Heart left ventricle (tissue), 16 donors: ENCODE data around the gene PDGFC. TPM values are rescaled to one million over a fixed set of nuclear protein-coding genes. Genes with fewer than 3 reads are reported as not detected.

Source experiments
- ATAC-seq, 4 donors: fragments of 200-7000 bp; cut with Tn5 transposase; one replicate each; pipeline ENCODE4 v1.9.1; 2020 to 2022; ENCODE audit warnings: moderate library complexity in 4 of 4, mild to moderate bottlenecking in 3 of 4, moderate number of reproducible peaks in 1 of 4
- DNase-seq, 5 donors: peaks; one replicate each; pipeline ENCODE4 v3.0.0-alpha.2; 2020
- H3K27ac ChIP-seq, 12 donors: fragments of 200-600 bp; sonication (generic) in 4 of 12; one replicate each; pipeline versions ENCODE4 v1.5.0 to v1.8.0; 2016 to 2022; ENCODE audit warnings: mild to moderate bottlenecking in 2 of 12
- H3K27me3 ChIP-seq, 9 donors: fragments of 200-600 bp; sonication (generic) in 2 of 9; one replicate each; pipeline versions ENCODE4 v1.5.1 to v1.8.0; 2016 to 2022; ENCODE audit warnings: mild to moderate bottlenecking in 3 of 9
- H3K36me3 ChIP-seq, 9 donors: fragments of 200-600 bp; sonication (generic) in 2 of 9; one replicate each; pipeline versions ENCODE4 v1.5.0 to v1.8.0; 2018 to 2022; ENCODE audit warnings: mild to moderate bottlenecking in 2 of 9
- H3K4me1 ChIP-seq, 12 donors: fragments of 200-600 bp; sonication (generic) in 4 of 12; one replicate each; pipeline versions ENCODE4 v1.5.0 to v1.8.0; 2016 to 2022; ENCODE audit warnings: mild to moderate bottlenecking in 3 of 12
- H3K4me3 ChIP-seq, 12 donors: fragments of 200-600 bp; sonication (generic) in 4 of 12; one replicate each; pipeline versions ENCODE4 v1.5.0 to v1.8.0; 2017 to 2022; ENCODE audit warnings: mild to moderate bottlenecking in 9 of 12, moderate library complexity in 4 of 12
- H3K9me3 ChIP-seq, 12 donors: fragments of 200-600 bp; sonication (generic) in 4 of 12; one replicate each; pipeline versions ENCODE4 v1.5.0 to v1.8.0; 2016 to 2022; ENCODE audit warnings: mild to moderate bottlenecking in 1 of 12
- POLR2A ChIP-seq, 2 donors: fragments of 450-650 bp; IDR thresholded peaks; one replicate each; pipeline ENCODE4 v1.6.1; 2017; ENCODE audit warnings: antibody characterized with exemption in 2 of 2, mild to moderate bottlenecking in 2 of 2, moderate library complexity in 2 of 2
- WGBS, 4 donors: extraction: QIAGEN DNeasy Blood & Tissue Kit in 2 of 4; methylation state at CpG; one replicate each; pipeline versions ENCODE4 v1.1.5 to v1.1.7; 2013 to 2018; 5-methylcytosine and 5-hydroxymethylcytosine counted together
- intact Hi-C, 10 donors: fragments of 100-400 bp; cut with DNase I; formaldehyde crosslinking; loops; one replicate each; pipeline versions ENCODE4 v1.11.1 to v1.14.2; 2022
- long read RNA-seq, 3 donors: library from polyadenylated mRNA; unstranded; transcript quantifications; one replicate each; pipeline ENCODE4 v2.0.0, GENCODE V29; 2020 to 2021
- polyA plus RNA-seq, 2 donors: library from polyadenylated mRNA; stranded (reverse); fragments of 200-250 nt; gene quantifications; one replicate each; pipeline ENCODE4 v1.2.3, GENCODE V29; 2013
- total RNA-seq, 9 donors: library from RNA; depleted of rRNA in 2 of 9; stranded (reverse); fragments of >200 nt in 2 of 9; fragmentation: NEBNext Ultra II Directional in 3 of 9; extraction: Animal tissue kit (Norgen Biotek cat#: 25700) in 3 of 9; gene quantifications; one replicate each; pipeline versions ENCODE4 v1.1.0 to v1.2.4, GENCODE V29; 2016 to 2023
- TF ChIP-seq, protein P1 (sequence below), 12 donors: fragments of 200-600 bp; sonication (generic) in 4 of 12; IDR thresholded peaks; one replicate each; pipeline versions ENCODE4 v1.5.0 to v1.8.0; 2018 to 2022; ENCODE audit warnings: antibody characterized with exemption in 12 of 12, mild to moderate bottlenecking in 5 of 12
- donor health status: ischemic (EF 13 %, LVEDD 7.1; RV severe dilation, severe dysfunction).
- donor health status: healthy with polysubstance abuse.
- donor health status: DM: no; HTN: yes; CAD: no.
- donor health status: DM: no; HTN: no; CAD: no.
- donor health status: ischemic (EF 25% LVEDD 6.9; RV normal size, moderate dysfunction).
- donor health status: ischemic (EF 25% LVEDD 5.7; RV mildly dilated, moderate dysfunction).
- donor health status: healthy.
- donor health status: DM: yes; HTN: yes; CAD: no.
- donor health status: ischemic (EF 35%, LVEDD 5.7; RV mildly dilated, moderate dysfunction).
- donor health status: nonischemic (EF 11% LVEDD 7.7; RV severe dilation, severe dysfunction).
- donor health status: DM: yes; HTN: yes; CAD: no.
- donor health status: PGD.
- donor health status: ischemic (EF 29% LVEDD 5.4; RV normal size, mild dysfunction).
- donor health status: nonischemic (EF 23%, LVEDD 6.1; RV moderate dilation, normal function).

The PDGFC gene
- total RNA-seq (10 to 100 TPM in 7 of 9 donors, 1 to 10 TPM in 2; 8.7 to 29.6 (median 17.3) TPM), polyA plus RNA-seq (1 to 10 TPM; 2.5 to 5.1 TPM)
- long read RNA-seq, donor 1, full-length matches to known transcripts: 12 of 17 reads
- long read RNA-seq, donor 1, partial matches to known transcripts: 1 of 17 reads
- long read RNA-seq, donor 1, other reads (novel, unspliced or antisense): 4 of 17 reads
- long read RNA-seq, donor 2, full-length matches to known transcripts: 4 of 10 reads
- long read RNA-seq, donor 2, partial matches to known transcripts: 1 of 10 reads
- long read RNA-seq, donor 2, other reads (novel, unspliced or antisense): 5 of 10 reads
- long read RNA-seq, donor 3, full-length matches to known transcripts: 6 of 8 reads
- long read RNA-seq, donor 3, partial matches to known transcripts: 1 of 8 reads
- long read RNA-seq, donor 3, other reads (novel, unspliced or antisense): 1 of 8 reads

GRCh38 chr4:156971676-156972378 lies at the start of gene PDGFC:
Gene PDGFC (minus strand): TSS chr4:156971799. CDS start chr4:156970903, 896 bp downstream.
- H3K4me3 ChIP-seq: peak within 1 kb of the TSS; percentile 66 to 91 (median 73)
- H3K9me3 ChIP-seq: no peaks in the 10 kb centered on the region
- no peaks in the 10 kb centered on the region for H3K36me3 ChIP-seq
- WGBS, 4 donors: 0 to 1% (median 0%) methylated on average over 17 to 60 of the region's 60 CpGs
- peaks cover 0 to 45% (median 8%) of the 10 kb centered on the region in 12 donors for H3K4me1 ChIP-seq
- intact Hi-C loops: loop anchor here in 8 of 10 donors (5.0 to 10.0 kb wide), 4 partner anchors 73 to 497 kb away; no protein-coding TSS in a partner anchor
- ATAC-seq (peak; percentile 59 to 92 (median 84)), DNase-seq (peak; percentile 70 to 88 (median 80))
- peak within 1 kb of the TSS; percentile 60 to 92 (median 86) for H3K27ac ChIP-seq
- peaks cover 0 to 3% (median 0%) of the 10 kb centered on the region in 9 donors for H3K27me3 ChIP-seq
- peak in 1 of 2 donors; percentile 38 for TF ChIP-seq POLR2A (IDR thresholded peaks at IDR 0.05)
- TF ChIP-seq, protein P1, sequence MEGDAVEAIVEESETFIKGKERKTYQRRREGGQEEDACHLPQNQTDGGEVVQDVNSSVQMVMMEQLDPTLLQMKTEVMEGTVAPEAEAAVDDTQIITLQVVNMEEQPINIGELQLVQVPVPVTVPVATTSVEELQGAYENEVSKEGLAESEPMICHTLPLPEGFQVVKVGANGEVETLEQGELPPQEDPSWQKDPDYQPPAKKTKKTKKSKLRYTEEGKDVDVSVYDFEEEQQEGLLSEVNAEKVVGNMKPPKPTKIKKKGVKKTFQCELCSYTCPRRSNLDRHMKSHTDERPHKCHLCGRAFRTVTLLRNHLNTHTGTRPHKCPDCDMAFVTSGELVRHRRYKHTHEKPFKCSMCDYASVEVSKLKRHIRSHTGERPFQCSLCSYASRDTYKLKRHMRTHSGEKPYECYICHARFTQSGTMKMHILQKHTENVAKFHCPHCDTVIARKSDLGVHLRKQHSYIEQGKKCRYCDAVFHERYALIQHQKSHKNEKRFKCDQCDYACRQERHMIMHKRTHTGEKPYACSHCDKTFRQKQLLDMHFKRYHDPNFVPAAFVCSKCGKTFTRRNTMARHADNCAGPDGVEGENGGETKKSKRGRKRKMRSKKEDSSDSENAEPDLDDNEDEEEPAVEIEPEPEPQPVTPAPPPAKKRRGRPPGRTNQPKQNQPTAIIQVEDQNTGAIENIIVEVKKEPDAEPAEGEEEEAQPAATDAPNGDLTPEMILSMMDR (IDR thresholded peaks at IDR 0.05): peak; percentile 5 to 68 (median 50)

DNA sequence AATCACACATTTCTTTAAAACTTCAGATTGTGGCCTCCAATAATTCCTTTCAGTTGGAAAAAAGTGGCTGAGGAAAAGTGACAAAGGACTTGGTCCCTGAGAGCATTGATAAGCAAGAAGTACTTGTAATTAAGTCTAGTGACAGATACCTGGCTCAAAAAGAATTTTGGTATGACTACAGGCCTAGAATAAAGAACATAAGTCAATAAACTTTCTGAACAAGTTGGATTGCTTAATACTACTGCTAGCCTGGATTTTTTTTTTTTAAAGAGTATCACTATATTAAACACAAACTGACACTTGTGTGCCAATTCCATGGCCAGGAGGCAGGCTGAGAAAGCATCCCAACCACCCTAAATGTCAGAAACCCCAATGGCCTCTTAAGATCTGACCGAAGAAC lies 49.3 kb upstream of the PDGFC start:
- TF ChIP-seq, protein P1 (IDR thresholded peaks at IDR 0.05): no peak
- TF ChIP-seq POLR2A (IDR thresholded peaks at IDR 0.05): no peak
- no peak overlapping the region for H3K27ac ChIP-seq
- ATAC-seq (no peak), DNase-seq (no peak)
- H3K27me3 ChIP-seq: no peaks in the 10 kb centered on the region
- no peaks in the 10 kb centered on the region for H3K36me3 ChIP-seq
- intact Hi-C loops: no loop called here
- peaks cover 0 to 5% (median 0%) of the 10 kb centered on the region in 12 donors for H3K4me1 ChIP-seq
- WGBS, 4 donors: 73 to 93% (median 78%) methylated on average over 1 of the region's 1 CpG
- H3K4me3 ChIP-seq: no peak overlapping the region
- H3K9me3 ChIP-seq: no peaks in the 10 kb centered on the region

GRCh38 chr4:157018920-157019490 lies 47.4 kb upstream of the PDGFC start:
- TF ChIP-seq POLR2A (IDR thresholded peaks at IDR 0.05): no peak
- TF ChIP-seq, protein P1 (IDR thresholded peaks at IDR 0.05): no peak
- Histone ChIP-seq H3K4me3 (no peak overlapping the region), H3K36me3 (no peaks in the 10 kb centered on the region), H3K9me3 (no peaks in the 10 kb centered on the region), H3K27ac (no peak overlapping the region), H3K27me3 (no peaks in the 10 kb centered on the region), H3K4me1 (peaks cover 0 to 5% (median 0%) of the 10 kb centered on the region in 12 donors)
- DNase-seq (no peak), ATAC-seq (no peak)
- WGBS, 4 donors: 59 to 61% (median 60%) methylated on average over 3 of the region's 3 CpGs
- intact Hi-C loops: no loop called here
